K562 (cell line): Measurements from ENCODE around the gene SLC16A6. TPM values are rescaled to one million over a fixed set of nuclear protein-coding genes. Genes with fewer than 3 reads are reported as not detected.

ENCODE experiments used
- CBFA2T3 ChIP-seq: fragments of 450-650 bp; IDR thresholded peaks from 2 replicates; pipeline ENCODE4 v1.6.1; 2017
- FOXK2 ChIP-seq, 2 experiments: fragments of 450-650 bp; IDR thresholded peaks in 1 of 2; conservative IDR thresholded peaks in 1 of 2; 2 replicates each; pipeline ENCODE4 v1.6.1; 2016; ENCODE audit warnings: low read depth in 2 of 2, mild to moderate bottlenecking in 1 of 2
- POLR3G ChIP-seq: IDR thresholded peaks from 2 replicates; pipeline ENCODE4 v1.6.1; 2011; ENCODE audit not compliant: insufficient read length, insufficient replicate concordance; ENCODE audit errors: extremely low read depth
- SNRNP70 ChIP-seq: fragments of 200-400 bp; formaldehyde crosslinking; optimal IDR thresholded peaks from 2 replicates; pipeline ENCODE3; 2017; ENCODE audit warnings: low read depth, low read length
- TAF1 ChIP-seq: IDR thresholded peaks from 2 replicates; pipeline ENCODE4 v1.6.1; 2011; ENCODE audit warnings: mild to moderate bottlenecking, low read length, moderate library complexity; ENCODE audit not compliant: insufficient read depth, control insufficient read depth, severe bottlenecking; ENCODE audit errors: extremely low read depth
- ZNF175 ChIP-seq: fragments of 200-800 bp; sonication (Bioruptor generic); IDR thresholded peaks from 2 replicates; pipeline ENCODE4 v1.6.1; 2016; ENCODE audit warnings: low read depth, mild to moderate bottlenecking, missing genetic modification characterization, missing compliant biosample characterization
- ZNF239 ChIP-seq: fragments of 250-450 bp; sonication (Bioruptor Pico); IDR thresholded peaks from 2 replicates; pipeline ENCODE4 v1.4.0; 2020; ENCODE audit warnings: mild to moderate bottlenecking
- ZNF445 ChIP-seq: fragments of 250-450 bp; sonication (Bioruptor Pico); IDR thresholded peaks from 2 replicates; pipeline ENCODE4 v1.4.0; 2020; ENCODE audit warnings: low read depth, mild to moderate bottlenecking, moderate library complexity
- ZNF764 ChIP-seq: fragments of 250-450 bp; sonication (Bioruptor Pico); IDR thresholded peaks from 2 replicates; pipeline ENCODE4 v1.4.0; 2020; ENCODE audit warnings: low read depth, mild to moderate bottlenecking, moderate library complexity
- polyA plus RNA-seq, 8 experiments: library from polyadenylated mRNA; depleted of rRNA in 4 of 8; stranded (reverse) in 5 of 8; unstranded in 3 of 8; fragments of >200 nt; fragmentation: Nextera tagmentation in 2 of 8; fragmentation: Illumina TruSeq in 1 of 8; extraction: Ambion mirVana in 2 of 8; extraction: Trizol in 1 of 8; gene quantifications; 2 replicates each; pipeline versions ENCODE4 v1.2.1 to v1.2.3, GENCODE V29; 2011 to 2014; ENCODE audit warnings: inconsistent platforms in 1 of 8, missing spikeins in 1 of 8
- total RNA-seq, 7 experiments: library from RNA; depleted of rRNA in 6 of 7; stranded (reverse); fragments of >200 nt in 6 of 7; fragmentation: Illumina TruSeq in 2 of 7; extraction: Trizol in 2 of 7; gene quantifications; 2 replicates each; pipeline versions ENCODE4 v1.2.1 to v1.2.3, GENCODE V29; 2011 to 2021; ENCODE audit warnings: low replicate concordance in 1 of 7
- TF ChIP-seq, protein P1 (sequence below): IDR thresholded peaks from 2 replicates; pipeline ENCODE4 v1.6.1; 2016; ENCODE audit warnings: missing genetic modification characterization, missing compliant biosample characterization
- TF ChIP-seq, protein P2 (sequence below): fragments of 450-650 bp; IDR thresholded peaks from 2 replicates; pipeline ENCODE4 v1.6.1; 2016; ENCODE audit warnings: mild to moderate bottlenecking, moderate library complexity
- TF ChIP-seq, protein P3 (sequence below): fragments of 450-650 bp; IDR thresholded peaks from 2 replicates; pipeline ENCODE4 v1.6.1; 2014; ENCODE audit warnings: low read depth, mild to moderate bottlenecking, moderate library complexity, borderline replicate concordance

Gene SLC16A6
- total and polyA plus RNA-seq, 9 of the 15 experiments (the other 6 are each of a cell fraction or from before 2014, with no cell fraction given): 0.05 to 0.31 (median 0.15) TPM

DNA sequence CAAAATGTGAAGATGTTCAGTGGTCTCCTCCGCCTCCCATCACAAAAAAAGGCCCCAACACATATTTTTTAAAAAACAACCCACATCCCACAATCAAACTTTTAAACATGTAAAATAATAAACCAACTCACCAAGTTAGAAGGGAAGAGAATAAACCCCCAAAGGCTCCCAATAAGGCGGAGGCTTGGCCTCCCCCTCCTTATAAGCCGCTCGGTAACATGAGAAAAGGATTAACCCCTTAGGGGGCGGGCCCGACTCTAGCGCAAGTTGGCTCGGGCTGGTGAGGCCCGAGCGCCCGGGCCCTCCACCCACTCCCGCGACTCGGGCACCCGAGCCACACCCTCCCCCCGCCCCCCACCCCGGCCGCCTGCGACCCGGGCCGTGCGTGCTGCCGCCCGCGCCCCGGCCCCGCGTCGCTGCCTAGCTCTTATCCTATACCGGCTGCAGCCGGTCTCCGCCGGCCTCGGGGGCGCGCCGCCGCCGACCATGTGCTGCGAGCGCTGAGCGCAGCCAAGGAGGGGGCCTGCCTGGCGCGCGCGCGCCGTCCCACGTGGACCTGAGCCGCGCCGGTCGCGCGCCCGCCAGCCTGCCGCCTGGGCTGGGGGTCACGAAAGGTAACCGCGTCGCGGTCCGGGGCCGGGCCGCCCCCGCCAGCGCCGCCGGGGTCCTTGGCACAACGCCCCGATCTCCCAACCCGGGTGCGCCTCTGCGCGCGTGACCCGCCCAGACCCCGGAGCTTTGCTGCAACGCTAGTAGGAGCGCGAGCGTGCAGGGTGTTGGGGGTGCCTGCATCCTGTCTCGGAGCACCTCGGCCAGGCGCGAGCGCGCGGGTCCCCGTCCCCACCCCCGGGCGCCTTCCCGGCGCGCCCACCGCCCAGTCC lies at the start of gene SLC16A6, which contains the start of gene ARSG (continued):
- TF ChIP-seq, protein P1, sequence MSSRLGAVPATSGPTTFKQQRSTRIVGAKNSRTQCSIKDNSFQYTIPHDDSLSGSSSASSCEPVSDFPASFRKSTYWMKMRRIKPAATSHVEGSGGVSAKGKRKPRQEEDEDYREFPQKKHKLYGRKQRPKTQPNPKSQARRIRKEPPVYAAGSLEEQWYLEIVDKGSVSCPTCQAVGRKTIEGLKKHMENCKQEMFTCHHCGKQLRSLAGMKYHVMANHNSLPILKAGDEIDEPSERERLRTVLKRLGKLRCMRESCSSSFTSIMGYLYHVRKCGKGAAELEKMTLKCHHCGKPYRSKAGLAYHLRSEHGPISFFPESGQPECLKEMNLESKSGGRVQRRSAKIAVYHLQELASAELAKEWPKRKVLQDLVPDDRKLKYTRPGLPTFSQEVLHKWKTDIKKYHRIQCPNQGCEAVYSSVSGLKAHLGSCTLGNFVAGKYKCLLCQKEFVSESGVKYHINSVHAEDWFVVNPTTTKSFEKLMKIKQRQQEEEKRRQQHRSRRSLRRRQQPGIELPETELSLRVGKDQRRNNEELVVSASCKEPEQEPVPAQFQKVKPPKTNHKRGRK (tag): no peak
- no peak for TF ChIP-seq FOXK2 (conservative IDR thresholded peaks at IDR 0.05 in 1 of 2, IDR thresholded peaks at IDR 0.05 in 1 of 2; ENCODE audit: low read depth in 2 of 2)
- TF ChIP-seq, protein P2, sequence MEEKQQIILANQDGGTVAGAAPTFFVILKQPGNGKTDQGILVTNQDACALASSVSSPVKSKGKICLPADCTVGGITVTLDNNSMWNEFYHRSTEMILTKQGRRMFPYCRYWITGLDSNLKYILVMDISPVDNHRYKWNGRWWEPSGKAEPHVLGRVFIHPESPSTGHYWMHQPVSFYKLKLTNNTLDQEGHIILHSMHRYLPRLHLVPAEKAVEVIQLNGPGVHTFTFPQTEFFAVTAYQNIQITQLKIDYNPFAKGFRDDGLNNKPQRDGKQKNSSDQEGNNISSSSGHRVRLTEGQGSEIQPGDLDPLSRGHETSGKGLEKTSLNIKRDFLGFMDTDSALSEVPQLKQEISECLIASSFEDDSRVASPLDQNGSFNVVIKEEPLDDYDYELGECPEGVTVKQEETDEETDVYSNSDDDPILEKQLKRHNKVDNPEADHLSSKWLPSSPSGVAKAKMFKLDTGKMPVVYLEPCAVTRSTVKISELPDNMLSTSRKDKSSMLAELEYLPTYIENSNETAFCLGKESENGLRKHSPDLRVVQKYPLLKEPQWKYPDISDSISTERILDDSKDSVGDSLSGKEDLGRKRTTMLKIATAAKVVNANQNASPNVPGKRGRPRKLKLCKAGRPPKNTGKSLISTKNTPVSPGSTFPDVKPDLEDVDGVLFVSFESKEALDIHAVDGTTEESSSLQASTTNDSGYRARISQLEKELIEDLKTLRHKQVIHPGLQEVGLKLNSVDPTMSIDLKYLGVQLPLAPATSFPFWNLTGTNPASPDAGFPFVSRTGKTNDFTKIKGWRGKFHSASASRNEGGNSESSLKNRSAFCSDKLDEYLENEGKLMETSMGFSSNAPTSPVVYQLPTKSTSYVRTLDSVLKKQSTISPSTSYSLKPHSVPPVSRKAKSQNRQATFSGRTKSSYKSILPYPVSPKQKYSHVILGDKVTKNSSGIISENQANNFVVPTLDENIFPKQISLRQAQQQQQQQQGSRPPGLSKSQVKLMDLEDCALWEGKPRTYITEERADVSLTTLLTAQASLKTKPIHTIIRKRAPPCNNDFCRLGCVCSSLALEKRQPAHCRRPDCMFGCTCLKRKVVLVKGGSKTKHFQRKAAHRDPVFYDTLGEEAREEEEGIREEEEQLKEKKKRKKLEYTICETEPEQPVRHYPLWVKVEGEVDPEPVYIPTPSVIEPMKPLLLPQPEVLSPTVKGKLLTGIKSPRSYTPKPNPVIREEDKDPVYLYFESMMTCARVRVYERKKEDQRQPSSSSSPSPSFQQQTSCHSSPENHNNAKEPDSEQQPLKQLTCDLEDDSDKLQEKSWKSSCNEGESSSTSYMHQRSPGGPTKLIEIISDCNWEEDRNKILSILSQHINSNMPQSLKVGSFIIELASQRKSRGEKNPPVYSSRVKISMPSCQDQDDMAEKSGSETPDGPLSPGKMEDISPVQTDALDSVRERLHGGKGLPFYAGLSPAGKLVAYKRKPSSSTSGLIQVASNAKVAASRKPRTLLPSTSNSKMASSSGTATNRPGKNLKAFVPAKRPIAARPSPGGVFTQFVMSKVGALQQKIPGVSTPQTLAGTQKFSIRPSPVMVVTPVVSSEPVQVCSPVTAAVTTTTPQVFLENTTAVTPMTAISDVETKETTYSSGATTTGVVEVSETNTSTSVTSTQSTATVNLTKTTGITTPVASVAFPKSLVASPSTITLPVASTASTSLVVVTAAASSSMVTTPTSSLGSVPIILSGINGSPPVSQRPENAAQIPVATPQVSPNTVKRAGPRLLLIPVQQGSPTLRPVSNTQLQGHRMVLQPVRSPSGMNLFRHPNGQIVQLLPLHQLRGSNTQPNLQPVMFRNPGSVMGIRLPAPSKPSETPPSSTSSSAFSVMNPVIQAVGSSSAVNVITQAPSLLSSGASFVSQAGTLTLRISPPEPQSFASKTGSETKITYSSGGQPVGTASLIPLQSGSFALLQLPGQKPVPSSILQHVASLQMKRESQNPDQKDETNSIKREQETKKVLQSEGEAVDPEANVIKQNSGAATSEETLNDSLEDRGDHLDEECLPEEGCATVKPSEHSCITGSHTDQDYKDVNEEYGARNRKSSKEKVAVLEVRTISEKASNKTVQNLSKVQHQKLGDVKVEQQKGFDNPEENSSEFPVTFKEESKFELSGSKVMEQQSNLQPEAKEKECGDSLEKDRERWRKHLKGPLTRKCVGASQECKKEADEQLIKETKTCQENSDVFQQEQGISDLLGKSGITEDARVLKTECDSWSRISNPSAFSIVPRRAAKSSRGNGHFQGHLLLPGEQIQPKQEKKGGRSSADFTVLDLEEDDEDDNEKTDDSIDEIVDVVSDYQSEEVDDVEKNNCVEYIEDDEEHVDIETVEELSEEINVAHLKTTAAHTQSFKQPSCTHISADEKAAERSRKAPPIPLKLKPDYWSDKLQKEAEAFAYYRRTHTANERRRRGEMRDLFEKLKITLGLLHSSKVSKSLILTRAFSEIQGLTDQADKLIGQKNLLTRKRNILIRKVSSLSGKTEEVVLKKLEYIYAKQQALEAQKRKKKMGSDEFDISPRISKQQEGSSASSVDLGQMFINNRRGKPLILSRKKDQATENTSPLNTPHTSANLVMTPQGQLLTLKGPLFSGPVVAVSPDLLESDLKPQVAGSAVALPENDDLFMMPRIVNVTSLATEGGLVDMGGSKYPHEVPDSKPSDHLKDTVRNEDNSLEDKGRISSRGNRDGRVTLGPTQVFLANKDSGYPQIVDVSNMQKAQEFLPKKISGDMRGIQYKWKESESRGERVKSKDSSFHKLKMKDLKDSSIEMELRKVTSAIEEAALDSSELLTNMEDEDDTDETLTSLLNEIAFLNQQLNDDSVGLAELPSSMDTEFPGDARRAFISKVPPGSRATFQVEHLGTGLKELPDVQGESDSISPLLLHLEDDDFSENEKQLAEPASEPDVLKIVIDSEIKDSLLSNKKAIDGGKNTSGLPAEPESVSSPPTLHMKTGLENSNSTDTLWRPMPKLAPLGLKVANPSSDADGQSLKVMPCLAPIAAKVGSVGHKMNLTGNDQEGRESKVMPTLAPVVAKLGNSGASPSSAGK: no peak
- TF ChIP-seq, protein P3, sequence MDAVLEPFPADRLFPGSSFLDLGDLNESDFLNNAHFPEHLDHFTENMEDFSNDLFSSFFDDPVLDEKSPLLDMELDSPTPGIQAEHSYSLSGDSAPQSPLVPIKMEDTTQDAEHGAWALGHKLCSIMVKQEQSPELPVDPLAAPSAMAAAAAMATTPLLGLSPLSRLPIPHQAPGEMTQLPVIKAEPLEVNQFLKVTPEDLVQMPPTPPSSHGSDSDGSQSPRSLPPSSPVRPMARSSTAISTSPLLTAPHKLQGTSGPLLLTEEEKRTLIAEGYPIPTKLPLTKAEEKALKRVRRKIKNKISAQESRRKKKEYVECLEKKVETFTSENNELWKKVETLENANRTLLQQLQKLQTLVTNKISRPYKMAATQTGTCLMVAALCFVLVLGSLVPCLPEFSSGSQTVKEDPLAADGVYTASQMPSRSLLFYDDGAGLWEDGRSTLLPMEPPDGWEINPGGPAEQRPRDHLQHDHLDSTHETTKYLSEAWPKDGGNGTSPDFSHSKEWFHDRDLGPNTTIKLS: peak; percentile 63; the same call in 1 of the 2 replicates
- peak; percentile 82 for TF ChIP-seq ZNF239 (CRISPR knock-in tag)
- TF ChIP-seq ZNF175 (CRISPR knock-in tag): peak; percentile 23; the same call in 1 of the 2 replicates
- TF ChIP-seq POLR3G: no peak
- TF ChIP-seq ZNF764 (CRISPR knock-in tag): no peak
- TF ChIP-seq SNRNP70: no peak
- TF ChIP-seq ZNF445 (CRISPR knock-in tag): no peak
- no peak for TF ChIP-seq CBFA2T3
- no peak for TF ChIP-seq TAF1
